ENCODE data around the gene GRID1.

- TF ChIP-seq CTCF (IDR thresholded peaks at IDR 0.05 in 2 of 3, conservative IDR thresholded peaks at IDR 0.05 in 1 of 3; ENCODE audit: control insufficient read depth in 2 of 3, extremely low read depth in 1 of 3, insufficient read depth in 1 of 3, low read depth in 3 of 3, low read length in 3 of 3) (no peak), STAT1 (conservative IDR thresholded peaks at IDR 0.05) (no peak), BRCA1 (IDR thresholded peaks at IDR 0.05; ENCODE audit: low read depth, low read length) (no peak), POLR2A (IDR thresholded peaks at IDR 0.05; ENCODE audit: low read depth, low read length) (no peak), POLR2AphosphoS5 (IDR thresholded peaks at IDR 0.05; ENCODE audit: low read length) (no peak), SIN3A (IDR thresholded peaks at IDR 0.05; ENCODE audit: low read depth, low read length) (no peak), MAX (IDR thresholded peaks at IDR 0.05; ENCODE audit: low read depth, low read length) (no peak), EGR1 (IDR thresholded peaks at IDR 0.05; ENCODE audit: borderline replicate concordance in 1 of 2, low read depth in 2 of 2, low read length in 2 of 2) (no peak), POU2F2 (IDR thresholded peaks at IDR 0.05; ENCODE audit: borderline replicate concordance, low read depth, low read length) (no peak), ELK1 (IDR thresholded peaks at IDR 0.05; ENCODE audit: low read depth, low read length) (no peak), CBX5 (IDR thresholded peaks at IDR 0.05; ENCODE audit: low read depth) (no peak)
- TF ChIP-seq, protein P1, sequence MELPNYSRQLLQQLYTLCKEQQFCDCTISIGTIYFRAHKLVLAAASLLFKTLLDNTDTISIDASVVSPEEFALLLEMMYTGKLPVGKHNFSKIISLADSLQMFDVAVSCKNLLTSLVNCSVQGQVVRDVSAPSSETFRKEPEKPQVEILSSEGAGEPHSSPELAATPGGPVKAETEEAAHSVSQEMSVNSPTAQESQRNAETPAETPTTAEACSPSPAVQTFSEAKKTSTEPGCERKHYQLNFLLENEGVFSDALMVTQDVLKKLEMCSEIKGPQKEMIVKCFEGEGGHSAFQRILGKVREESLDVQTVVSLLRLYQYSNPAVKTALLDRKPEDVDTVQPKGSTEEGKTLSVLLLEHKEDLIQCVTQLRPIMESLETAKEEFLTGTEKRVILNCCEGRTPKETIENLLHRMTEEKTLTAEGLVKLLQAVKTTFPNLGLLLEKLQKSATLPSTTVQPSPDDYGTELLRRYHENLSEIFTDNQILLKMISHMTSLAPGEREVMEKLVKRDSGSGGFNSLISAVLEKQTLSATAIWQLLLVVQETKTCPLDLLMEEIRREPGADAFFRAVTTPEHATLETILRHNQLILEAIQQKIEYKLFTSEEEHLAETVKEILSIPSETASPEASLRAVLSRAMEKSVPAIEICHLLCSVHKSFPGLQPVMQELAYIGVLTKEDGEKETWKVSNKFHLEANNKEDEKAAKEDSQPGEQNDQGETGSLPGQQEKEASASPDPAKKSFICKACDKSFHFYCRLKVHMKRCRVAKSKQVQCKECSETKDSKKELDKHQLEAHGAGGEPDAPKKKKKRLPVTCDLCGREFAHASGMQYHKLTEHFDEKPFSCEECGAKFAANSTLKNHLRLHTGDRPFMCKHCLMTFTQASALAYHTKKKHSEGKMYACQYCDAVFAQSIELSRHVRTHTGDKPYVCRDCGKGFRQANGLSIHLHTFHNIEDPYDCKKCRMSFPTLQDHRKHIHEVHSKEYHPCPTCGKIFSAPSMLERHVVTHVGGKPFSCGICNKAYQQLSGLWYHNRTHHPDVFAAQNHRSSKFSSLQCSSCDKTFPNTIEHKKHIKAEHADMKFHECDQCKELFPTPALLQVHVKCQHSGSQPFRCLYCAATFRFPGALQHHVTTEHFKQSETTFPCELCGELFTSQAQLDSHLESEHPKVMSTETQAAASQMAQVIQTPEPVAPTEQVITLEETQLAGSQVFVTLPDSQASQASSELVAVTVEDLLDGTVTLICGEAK (IDR thresholded peaks at IDR 0.05; ENCODE audit: borderline replicate concordance): no peak
These were observed 74.8 kb downstream of the GRID1 start for GRCh38 chr10:86291616-86292340.
